Caco-2 (cell line): ENCODE results near the gene CASP6. TPM values are rescaled to one million over a fixed set of nuclear protein-coding genes. Genes with fewer than 3 reads are reported as not detected.

Source experiments
- BruUV-seq: library from RNA; stranded (reverse); fragments of 400-500 nt; replicated peaks from 2 replicates; lab custom pipeline; 2021; lab: Mats Ljungman, UMichigan
- CTCF ChIA-PET: fragments of 300-600 bp; sonication (Branson Sonifier 250); formaldehyde crosslinking; loops from one replicate; lab custom pipeline; 2022; ENCODE audit warnings: antibody characterized with exemption; lab: Charles Lee
- POLR2A ChIA-PET: fragments of 300-600 bp; sonication (Branson Sonifier 250); formaldehyde crosslinking; loops from one replicate; lab custom pipeline; 2022; ENCODE audit warnings: antibody characterized with exemption; lab: Charles Lee
- DNase-seq, 2 experiments: peaks; one replicate each; pipeline versions ENCODE4 v3.0.0 to v3.0.0-alpha.2; 2020 to 2022
- H3K27me3 ChIP-seq: replicated peaks from 2 replicates; pipeline ENCODE4 v1.6.0; 2011; ENCODE audit warnings: low read length; ENCODE audit not compliant: control insufficient read depth, insufficient read depth
- H3K36me3 ChIP-seq: 2 replicates; pipeline ENCODE4 v1.5.1; 2011; ENCODE audit warnings: low read length; ENCODE audit not compliant: control insufficient read depth, insufficient read depth
- H3K4me1 ChIP-seq: fragments of 250-450 bp; sonication (Bioruptor Pico); 2 replicates; pipeline ENCODE4 v1.5.1; 2020; ENCODE audit warnings: mild to moderate bottlenecking
- H3K4me3 ChIP-seq: 2 replicates; pipeline ENCODE4 v1.5.1; 2011; ENCODE audit warnings: low read depth, mild to moderate bottlenecking, control low read depth, low read length
- H3K9me3 ChIP-seq: fragments of 250-450 bp; sonication (Bioruptor Pico); 2 replicates; pipeline ENCODE4 v1.5.1; 2020; ENCODE audit warnings: mild to moderate bottlenecking, moderate library complexity
- H3K27ac Mint-ChIP-seq: one replicate; pipeline ENCODE4 v1.8.0; 2022; ENCODE audit warnings: mixed read lengths; ENCODE audit not compliant: unreplicated experiment
- H3K27me3 Mint-ChIP-seq: one replicate; pipeline ENCODE4 v1.8.0; 2022; ENCODE audit warnings: mixed read lengths; ENCODE audit not compliant: insufficient read depth, unreplicated experiment
- H3K36me3 Mint-ChIP-seq: one replicate; pipeline ENCODE4 v1.8.0; 2022; ENCODE audit warnings: mild to moderate bottlenecking, mixed read lengths; ENCODE audit not compliant: insufficient read depth, unreplicated experiment
- H3K4me1 Mint-ChIP-seq: one replicate; pipeline ENCODE4 v1.8.0; 2022; ENCODE audit warnings: low read depth, mixed read lengths; ENCODE audit not compliant: unreplicated experiment
- H3K4me3 Mint-ChIP-seq: one replicate; pipeline ENCODE4 v1.8.0; 2022; ENCODE audit warnings: mild to moderate bottlenecking, moderate library complexity, mixed read lengths; ENCODE audit not compliant: unreplicated experiment
- H3K9me3 Mint-ChIP-seq: one replicate; pipeline ENCODE4 v1.8.0; 2022; ENCODE audit warnings: mixed read lengths; ENCODE audit not compliant: unreplicated experiment
- intact Hi-C: fragments of 100-400 bp; cut with micrococcal nuclease; formaldehyde crosslinking; loops from one replicate; pipeline ENCODE4 v1.10.0; 2022; ENCODE audit not compliant: unreplicated experiment
- total RNA-seq: library from RNA; stranded (reverse); gene quantifications from 2 replicates; pipeline ENCODE4 v1.2.3, GENCODE V29; 2022
- TF ChIP-seq, protein P1 (sequence below), 2 experiments: fragments of 200-600 bp in 1 of 2; IDR thresholded peaks; 1 replicate in 1 of 2; 2 replicates in 1 of 2; pipeline versions ENCODE4 v1.5.1 to v1.8.0; 2011 to 2022; ENCODE audit warnings: antibody characterized with exemption in 1 of 2, control low read depth in 1 of 2, inconsistent platforms in 1 of 2, low read depth in 1 of 2, low read length in 1 of 2, mild to moderate bottlenecking in 1 of 2, moderate library complexity in 1 of 2; ENCODE audit not compliant: insufficient read depth in 1 of 2, severe bottlenecking in 1 of 2, unreplicated experiment in 1 of 2

CASP6 gene
- total RNA-seq, 1 experiment from 2014 or later: 35.9 TPM

DNA sequence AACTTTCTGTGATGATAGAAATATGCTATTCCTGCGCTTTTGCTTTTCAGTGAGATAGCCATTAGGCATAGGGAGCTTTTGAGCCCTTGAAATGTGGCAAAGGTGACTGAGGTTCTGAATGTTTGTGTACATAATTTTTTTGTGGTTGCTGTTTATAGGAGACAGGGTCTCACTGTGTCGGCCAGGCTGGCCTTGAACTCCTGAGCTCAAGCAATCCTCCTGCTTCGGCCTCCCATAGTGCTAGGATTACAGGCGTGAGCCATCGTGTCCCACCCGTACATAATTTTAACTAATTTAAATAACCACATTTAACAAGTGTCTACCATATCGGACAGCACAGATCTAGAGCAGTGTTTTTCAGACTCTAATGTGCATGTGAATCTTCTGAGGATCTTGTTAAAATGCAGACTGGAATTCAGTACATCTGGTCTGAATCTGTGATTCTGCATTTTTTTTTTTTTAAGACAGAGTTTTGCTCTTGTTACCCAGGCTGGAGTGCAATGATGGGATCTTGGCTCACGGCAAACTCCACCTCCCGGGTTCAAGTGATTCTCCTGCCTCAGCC, 45.3 kb downstream of the CASP6 start:
- DNase-seq: no peak
- Histone ChIP-seq H3K36me3 (no peaks in the 10 kb centered on the region), H3K4me1 (no peaks in the 10 kb centered on the region), H3K4me3 (no peak overlapping the region), H3K27me3 (no peaks in the 10 kb centered on the region), H3K9me3 (no peaks in the 10 kb centered on the region)
- ChIA-PET POLR2A (no interaction called here), CTCF (interaction anchor here (0.5 kb wide), 1 partner anchor 37 kb away, joined by 3 read pairs; no protein-coding TSS in a partner anchor)
- no peaks in the 10 kb centered on the region for H3K36me3 Mint-ChIP-seq
- TF ChIP-seq, protein P1, sequence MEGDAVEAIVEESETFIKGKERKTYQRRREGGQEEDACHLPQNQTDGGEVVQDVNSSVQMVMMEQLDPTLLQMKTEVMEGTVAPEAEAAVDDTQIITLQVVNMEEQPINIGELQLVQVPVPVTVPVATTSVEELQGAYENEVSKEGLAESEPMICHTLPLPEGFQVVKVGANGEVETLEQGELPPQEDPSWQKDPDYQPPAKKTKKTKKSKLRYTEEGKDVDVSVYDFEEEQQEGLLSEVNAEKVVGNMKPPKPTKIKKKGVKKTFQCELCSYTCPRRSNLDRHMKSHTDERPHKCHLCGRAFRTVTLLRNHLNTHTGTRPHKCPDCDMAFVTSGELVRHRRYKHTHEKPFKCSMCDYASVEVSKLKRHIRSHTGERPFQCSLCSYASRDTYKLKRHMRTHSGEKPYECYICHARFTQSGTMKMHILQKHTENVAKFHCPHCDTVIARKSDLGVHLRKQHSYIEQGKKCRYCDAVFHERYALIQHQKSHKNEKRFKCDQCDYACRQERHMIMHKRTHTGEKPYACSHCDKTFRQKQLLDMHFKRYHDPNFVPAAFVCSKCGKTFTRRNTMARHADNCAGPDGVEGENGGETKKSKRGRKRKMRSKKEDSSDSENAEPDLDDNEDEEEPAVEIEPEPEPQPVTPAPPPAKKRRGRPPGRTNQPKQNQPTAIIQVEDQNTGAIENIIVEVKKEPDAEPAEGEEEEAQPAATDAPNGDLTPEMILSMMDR (IDR thresholded peaks at IDR 0.05; ENCODE audit: insufficient read depth in 1 of 2, low read depth in 1 of 2, low read length in 1 of 2, severe bottlenecking in 1 of 2, unreplicated experiment in 1 of 2): no peak
- intact Hi-C loops: no loop called here
- H3K27ac Mint-ChIP-seq: no peak overlapping the region
- no peaks in the 10 kb centered on the region for H3K27me3 Mint-ChIP-seq
- H3K4me1 Mint-ChIP-seq: no peaks in the 10 kb centered on the region
- no TSS peak for BruUV-seq
- no peaks in the 10 kb centered on the region for H3K9me3 Mint-ChIP-seq
- H3K4me3 Mint-ChIP-seq: no peak overlapping the region

DNA sequence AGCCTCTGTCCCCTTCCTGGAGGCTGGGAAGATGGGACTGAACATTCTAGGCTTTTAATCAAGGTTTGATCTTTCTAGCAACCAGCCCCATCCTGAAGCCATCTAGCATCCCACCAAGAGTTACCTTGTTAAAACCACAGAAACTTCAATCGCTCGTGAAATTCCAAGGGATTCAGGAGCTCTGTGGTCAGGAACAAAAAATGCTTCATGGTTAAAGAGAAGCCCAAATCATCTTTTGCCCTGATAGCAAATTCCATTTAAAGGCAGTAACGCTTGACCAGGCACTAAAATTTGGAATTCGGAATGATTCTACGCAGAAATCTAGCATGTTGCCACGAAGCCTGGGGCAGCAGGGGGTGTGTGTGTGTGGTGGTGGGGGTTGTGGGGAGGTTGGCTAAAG, 47.8 kb downstream of the CASP6 start:
- H3K4me3 ChIP-seq: no peak overlapping the region
- H3K27ac Mint-ChIP-seq: no peak overlapping the region
- no peaks in the 10 kb centered on the region for H3K9me3 ChIP-seq
- no peaks in the 10 kb centered on the region for H3K27me3 Mint-ChIP-seq
- CTCF ChIA-PET: no interaction called here
- H3K4me3 Mint-ChIP-seq: no peak overlapping the region
- no peaks in the 10 kb centered on the region for H3K36me3 Mint-ChIP-seq
- no peaks in the 10 kb centered on the region for H3K4me1 Mint-ChIP-seq
- POLR2A ChIA-PET: no interaction called here
- no peaks in the 10 kb centered on the region for H3K4me1 ChIP-seq
- no TSS peak for BruUV-seq
- H3K36me3 ChIP-seq: no peaks in the 10 kb centered on the region
- intact Hi-C loops: no loop called here
- TF ChIP-seq, protein P1 (IDR thresholded peaks at IDR 0.05; ENCODE audit: insufficient read depth in 1 of 2, low read depth in 1 of 2, low read length in 1 of 2, severe bottlenecking in 1 of 2, unreplicated experiment in 1 of 2): no peak
- H3K27me3 ChIP-seq: no peaks in the 10 kb centered on the region
- no peaks in the 10 kb centered on the region for H3K9me3 Mint-ChIP-seq
- DNase-seq: no peak

DNA sequence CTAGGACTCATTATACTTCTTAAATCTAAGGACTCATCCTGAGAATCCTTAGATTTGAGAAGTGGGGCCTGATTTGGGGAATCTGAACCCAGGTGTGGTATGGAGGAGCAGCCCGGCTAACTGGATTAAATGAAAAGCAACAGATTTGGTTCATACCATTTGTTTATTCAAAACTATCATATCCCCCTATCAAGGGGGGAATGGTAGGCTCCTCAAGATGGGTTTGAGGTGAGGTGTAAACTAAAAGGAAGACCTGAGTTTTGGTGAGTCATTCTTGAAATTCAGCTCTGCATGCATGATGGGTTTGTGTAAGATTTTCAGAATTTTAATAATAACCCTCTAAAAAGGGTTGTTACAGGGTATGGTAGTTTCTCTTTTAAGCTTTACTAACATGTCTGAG, 53.4 kb downstream of the CASP6 start:
- no peak overlapping the region for H3K4me3 ChIP-seq
- BruUV-seq: no TSS peak
- TF ChIP-seq, protein P1 (IDR thresholded peaks at IDR 0.05; ENCODE audit: insufficient read depth in 1 of 2, low read depth in 1 of 2, low read length in 1 of 2, severe bottlenecking in 1 of 2, unreplicated experiment in 1 of 2): no peak
- no peaks in the 10 kb centered on the region for H3K36me3 ChIP-seq
- Mint-ChIP-seq H3K9me3 (no peaks in the 10 kb centered on the region), H3K4me3 (no peak overlapping the region), H3K36me3 (no peaks in the 10 kb centered on the region), H3K27ac (no peak overlapping the region), H3K27me3 (peaks cover 4% of the 10 kb centered on the region), H3K4me1 (no peaks in the 10 kb centered on the region)
- POLR2A ChIA-PET: no interaction called here
- CTCF ChIA-PET: no interaction called here
- no peaks in the 10 kb centered on the region for H3K9me3 ChIP-seq
- intact Hi-C loops: no loop called here
- DNase-seq: no peak
- H3K4me1 ChIP-seq: no peaks in the 10 kb centered on the region
- H3K27me3 ChIP-seq: no peaks in the 10 kb centered on the region
